ENCODE data around the gene ACTA2.

Gene ACTA2

GRCh38 chr10:88952647-88953111 lies at the start of gene ACTA2:
Gene ACTA2 (minus strand): TSS chr10:88952773. CDS start chr10:88948930, 3,843 bp downstream.
- Histone ChIP-seq H3K4me1 (peaks cover 24% of the 10 kb centered on the region), H3K27ac (no peak within 1 kb of the TSS), H3K27me3 (no peaks in the 10 kb centered on the region), H4K20me1 (no peaks in the 10 kb centered on the region), H3K4me3 (no peak within 1 kb of the TSS; the same call in 1 of the 2 replicates), H3K9me3 (no peaks in the 10 kb centered on the region), H3K36me3 (no peaks in the 10 kb centered on the region), H3K4me2 (peak within 1 kb of the TSS; percentile 64), H3K9ac (no peak within 1 kb of the TSS)
- no peak for TF ChIP-seq Cebpa-rat (IDR thresholded peaks at IDR 0.05)

GRCh38 chr10:89001729-89002072 lies 49.1 kb upstream of the ACTA2 start:
- no peak overlapping the region for H3K9ac ChIP-seq
- TF ChIP-seq Cebpa-rat (IDR thresholded peaks at IDR 0.05), result no peak
- no peaks in the 10 kb centered on the region for H3K36me3 ChIP-seq
- no peaks in the 10 kb centered on the region for H3K4me1 ChIP-seq
- H3K4me3 ChIP-seq, result no peak overlapping the region
- H3K27ac ChIP-seq, result no peak overlapping the region
- H4K20me1 ChIP-seq, result no peaks in the 10 kb centered on the region
- H3K27me3 ChIP-seq, result no peaks in the 10 kb centered on the region
- H3K4me2 ChIP-seq, result no peak overlapping the region
- no peaks in the 10 kb centered on the region for H3K9me3 ChIP-seq

GRCh38 chr10:89001024-89001728 lies 48.6 kb upstream of the ACTA2 start:
- Histone ChIP-seq H3K4me1 (no peaks in the 10 kb centered on the region), H3K4me2 (no peak overlapping the region), H3K9me3 (no peaks in the 10 kb centered on the region), H3K27me3 (no peaks in the 10 kb centered on the region), H3K4me3 (no peak overlapping the region), H3K36me3 (no peaks in the 10 kb centered on the region), H3K27ac (no peak overlapping the region), H4K20me1 (no peaks in the 10 kb centered on the region), H3K9ac (no peak overlapping the region)
- TF ChIP-seq Cebpa-rat (IDR thresholded peaks at IDR 0.05), result no peak

- H3K9ac ChIP-seq, result no peak overlapping the region
- no peak overlapping the region for H3K4me3 ChIP-seq
- no peaks in the 10 kb centered on the region for H3K36me3 ChIP-seq
- no peaks in the 10 kb centered on the region for H3K4me1 ChIP-seq
- no peak overlapping the region for H3K27ac ChIP-seq
- no peaks in the 10 kb centered on the region for H3K27me3 ChIP-seq
- no peaks in the 10 kb centered on the region for H4K20me1 ChIP-seq
- no peaks in the 10 kb centered on the region for H3K9me3 ChIP-seq
- no peak overlapping the region for H3K4me2 ChIP-seq
- no peak for TF ChIP-seq Cebpa-rat (IDR thresholded peaks at IDR 0.05)
These were observed 47.1 kb upstream of the ACTA2 start for GRCh38 chr10:88999625-89000024.

GRCh38 chr10:88996927-88997326 lies 44.4 kb upstream of the ACTA2 start:
- Histone ChIP-seq H3K27me3 (no peaks in the 10 kb centered on the region), H3K9ac (no peak overlapping the region), H3K9me3 (no peaks in the 10 kb centered on the region), H3K27ac (no peak overlapping the region), H3K4me1 (peaks cover 5% of the 10 kb centered on the region), H3K4me3 (no peak overlapping the region), H3K4me2 (no peak overlapping the region), H3K36me3 (no peaks in the 10 kb centered on the region), H4K20me1 (no peaks in the 10 kb centered on the region)
- TF ChIP-seq Cebpa-rat (IDR thresholded peaks at IDR 0.05), result no peak

- peaks cover 13% of the 10 kb centered on the region for H3K4me1 ChIP-seq
- TF ChIP-seq Cebpa-rat (IDR thresholded peaks at IDR 0.05), result no peak
- H3K9ac ChIP-seq, result no peak overlapping the region
These were observed 42.7 kb upstream of the ACTA2 start for GRCh38 chr10:88995156-88995876.

GRCh38 chr10:88994019-88994418 lies 41.4 kb upstream of the ACTA2 start:
- Histone ChIP-seq H3K9ac (no peak overlapping the region), H3K36me3 (no peaks in the 10 kb centered on the region), H3K4me1 (peaks cover 20% of the 10 kb centered on the region), H3K27me3 (no peaks in the 10 kb centered on the region), H3K9me3 (no peaks in the 10 kb centered on the region), H4K20me1 (no peaks in the 10 kb centered on the region), H3K4me2 (no peak overlapping the region), H3K4me3 (no peak overlapping the region), H3K27ac (no peak overlapping the region)
- no peak for TF ChIP-seq Cebpa-rat (IDR thresholded peaks at IDR 0.05)

More at GRCh38 chr10:88995156-88995876, 42.7 kb upstream of the ACTA2 start:
- H3K4me3 ChIP-seq, result no peak overlapping the region
- H4K20me1 ChIP-seq, result no peaks in the 10 kb centered on the region
- H3K36me3 ChIP-seq, result no peaks in the 10 kb centered on the region
- H3K9me3 ChIP-seq, result no peaks in the 10 kb centered on the region
- no peak overlapping the region for H3K4me2 ChIP-seq
- H3K27me3 ChIP-seq, result no peaks in the 10 kb centered on the region
- no peak overlapping the region for H3K27ac ChIP-seq

GRCh38 chr10:88992921-88993524 lies 40.5 kb upstream of the ACTA2 start:
- Histone ChIP-seq H3K9me3 (no peaks in the 10 kb centered on the region), H3K27ac (no peak overlapping the region), H4K20me1 (no peaks in the 10 kb centered on the region), H3K4me2 (no peak overlapping the region), H3K4me3 (no peak overlapping the region), H3K9ac (no peak overlapping the region), H3K4me1 (peaks cover 20% of the 10 kb centered on the region), H3K36me3 (no peaks in the 10 kb centered on the region), H3K27me3 (no peaks in the 10 kb centered on the region)
- no peak for TF ChIP-seq Cebpa-rat (IDR thresholded peaks at IDR 0.05)

GRCh38 chr10:88991899-88992320 lies 39.3 kb upstream of the ACTA2 start:
- Histone ChIP-seq H3K9me3 (no peaks in the 10 kb centered on the region), H3K27me3 (no peaks in the 10 kb centered on the region), H3K9ac (peak overlapping the region; percentile 66), H3K4me2 (peak overlapping the region; percentile 88), H4K20me1 (no peaks in the 10 kb centered on the region), H3K27ac (0 out of 2 replicates have a peak overlapping the region, but pooled peaks have one; percentile 33), H3K4me3 (peak overlapping the region; percentile 75), H3K36me3 (no peaks in the 10 kb centered on the region), H3K4me1 (peaks cover 26% of the 10 kb centered on the region)
- no peak for TF ChIP-seq Cebpa-rat (IDR thresholded peaks at IDR 0.05)
